Choroid plexus epithelial cell (primary cell): ENCODE measurements around the gene RNF169.

Source experiments
- DNase-seq: peaks from one replicate; pipeline ENCODE4 v3.0.0-alpha.2; 2010; ENCODE audit warnings: low read depth
- H3K4me3 ChIP-seq: 2 replicates; pipeline ENCODE4 v1.5.1; 2011; ENCODE audit warnings: low read depth, mild to moderate bottlenecking, control low read depth, low read length, moderate library complexity
- CTCF ChIP-seq: conservative IDR thresholded peaks from 2 replicates; pipeline ENCODE4 v1.5.1; 2011; ENCODE audit warnings: low read depth, mild to moderate bottlenecking, control low read depth, inconsistent platforms, low read length, moderate library complexity

Gene RNF169

GRCh38 chr11:74791333-74792100, 42.9 kb downstream of the RNF169 start:
- no peak for DNase-seq
- no peak overlapping the region for H3K4me3 ChIP-seq
- TF ChIP-seq CTCF: no peak

GRCh38 chr11:74806267-74806666, 57.6 kb downstream of the RNF169 start:
- no peak for DNase-seq
- H3K4me3 ChIP-seq: no peak overlapping the region
- no peak for TF ChIP-seq CTCF

- no peak overlapping the region for H3K4me3 ChIP-seq
- DNase-seq: no peak
- no peak for TF ChIP-seq CTCF
These were observed 61.2 kb downstream of the RNF169 start for GRCh38 chr11:74809801-74810200.

GRCh38 chr11:74815966-74816365, 67.3 kb downstream of the RNF169 start:
- peak; percentile 9 for DNase-seq
- H3K4me3 ChIP-seq: no peak overlapping the region
- no peak for TF ChIP-seq CTCF

GRCh38 chr11:74816664-74817063, 68.0 kb downstream of the RNF169 start:
- no peak overlapping the region for H3K4me3 ChIP-seq
- no peak for TF ChIP-seq CTCF
- no peak for DNase-seq

GRCh38 chr11:74818283-74818946, 69.8 kb downstream of the RNF169 start:
- no peak overlapping the region for H3K4me3 ChIP-seq
- DNase-seq: no peak
- no peak for TF ChIP-seq CTCF

- DNase-seq: peak; percentile 68
- TF ChIP-seq CTCF: no peak
- no peak overlapping the region for H3K4me3 ChIP-seq
These were observed 70.8 kb downstream of the RNF169 start for GRCh38 chr11:74819400-74819799.
